ENCODE results near the gene TCIRG1. TPM values are rescaled to one million over a fixed set of nuclear protein-coding genes. Genes with fewer than 3 reads are reported as not detected.
A peak's percentile ranks its signal among the peaks of the same experiment; 100 is the strongest.

Gene TCIRG1
- total and polyA plus RNA-seq, 2 of the 13 experiments (the other 11 are each of a cell fraction or from before 2014, with no cell fraction given): 48.0 to 69.6 TPM

GRCh38 chr11:68099474-68100405 lies 60.9 kb downstream of the TCIRG1 start (continued):
- TF ChIP-seq, protein P1, sequence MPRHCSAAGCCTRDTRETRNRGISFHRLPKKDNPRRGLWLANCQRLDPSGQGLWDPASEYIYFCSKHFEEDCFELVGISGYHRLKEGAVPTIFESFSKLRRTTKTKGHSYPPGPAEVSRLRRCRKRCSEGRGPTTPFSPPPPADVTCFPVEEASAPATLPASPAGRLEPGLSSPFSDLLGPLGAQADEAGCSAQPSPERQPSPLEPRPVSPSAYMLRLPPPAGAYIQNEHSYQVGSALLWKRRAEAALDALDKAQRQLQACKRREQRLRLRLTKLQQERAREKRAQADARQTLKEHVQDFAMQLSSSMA (CRISPR knock-in tag; IDR thresholded peaks at IDR 0.05): no peak
- no peak for TF ChIP-seq AGO2 (optimal IDR thresholded peaks at IDR 0.05; ENCODE audit: low read depth, low read length)
- TF ChIP-seq, protein P2, sequence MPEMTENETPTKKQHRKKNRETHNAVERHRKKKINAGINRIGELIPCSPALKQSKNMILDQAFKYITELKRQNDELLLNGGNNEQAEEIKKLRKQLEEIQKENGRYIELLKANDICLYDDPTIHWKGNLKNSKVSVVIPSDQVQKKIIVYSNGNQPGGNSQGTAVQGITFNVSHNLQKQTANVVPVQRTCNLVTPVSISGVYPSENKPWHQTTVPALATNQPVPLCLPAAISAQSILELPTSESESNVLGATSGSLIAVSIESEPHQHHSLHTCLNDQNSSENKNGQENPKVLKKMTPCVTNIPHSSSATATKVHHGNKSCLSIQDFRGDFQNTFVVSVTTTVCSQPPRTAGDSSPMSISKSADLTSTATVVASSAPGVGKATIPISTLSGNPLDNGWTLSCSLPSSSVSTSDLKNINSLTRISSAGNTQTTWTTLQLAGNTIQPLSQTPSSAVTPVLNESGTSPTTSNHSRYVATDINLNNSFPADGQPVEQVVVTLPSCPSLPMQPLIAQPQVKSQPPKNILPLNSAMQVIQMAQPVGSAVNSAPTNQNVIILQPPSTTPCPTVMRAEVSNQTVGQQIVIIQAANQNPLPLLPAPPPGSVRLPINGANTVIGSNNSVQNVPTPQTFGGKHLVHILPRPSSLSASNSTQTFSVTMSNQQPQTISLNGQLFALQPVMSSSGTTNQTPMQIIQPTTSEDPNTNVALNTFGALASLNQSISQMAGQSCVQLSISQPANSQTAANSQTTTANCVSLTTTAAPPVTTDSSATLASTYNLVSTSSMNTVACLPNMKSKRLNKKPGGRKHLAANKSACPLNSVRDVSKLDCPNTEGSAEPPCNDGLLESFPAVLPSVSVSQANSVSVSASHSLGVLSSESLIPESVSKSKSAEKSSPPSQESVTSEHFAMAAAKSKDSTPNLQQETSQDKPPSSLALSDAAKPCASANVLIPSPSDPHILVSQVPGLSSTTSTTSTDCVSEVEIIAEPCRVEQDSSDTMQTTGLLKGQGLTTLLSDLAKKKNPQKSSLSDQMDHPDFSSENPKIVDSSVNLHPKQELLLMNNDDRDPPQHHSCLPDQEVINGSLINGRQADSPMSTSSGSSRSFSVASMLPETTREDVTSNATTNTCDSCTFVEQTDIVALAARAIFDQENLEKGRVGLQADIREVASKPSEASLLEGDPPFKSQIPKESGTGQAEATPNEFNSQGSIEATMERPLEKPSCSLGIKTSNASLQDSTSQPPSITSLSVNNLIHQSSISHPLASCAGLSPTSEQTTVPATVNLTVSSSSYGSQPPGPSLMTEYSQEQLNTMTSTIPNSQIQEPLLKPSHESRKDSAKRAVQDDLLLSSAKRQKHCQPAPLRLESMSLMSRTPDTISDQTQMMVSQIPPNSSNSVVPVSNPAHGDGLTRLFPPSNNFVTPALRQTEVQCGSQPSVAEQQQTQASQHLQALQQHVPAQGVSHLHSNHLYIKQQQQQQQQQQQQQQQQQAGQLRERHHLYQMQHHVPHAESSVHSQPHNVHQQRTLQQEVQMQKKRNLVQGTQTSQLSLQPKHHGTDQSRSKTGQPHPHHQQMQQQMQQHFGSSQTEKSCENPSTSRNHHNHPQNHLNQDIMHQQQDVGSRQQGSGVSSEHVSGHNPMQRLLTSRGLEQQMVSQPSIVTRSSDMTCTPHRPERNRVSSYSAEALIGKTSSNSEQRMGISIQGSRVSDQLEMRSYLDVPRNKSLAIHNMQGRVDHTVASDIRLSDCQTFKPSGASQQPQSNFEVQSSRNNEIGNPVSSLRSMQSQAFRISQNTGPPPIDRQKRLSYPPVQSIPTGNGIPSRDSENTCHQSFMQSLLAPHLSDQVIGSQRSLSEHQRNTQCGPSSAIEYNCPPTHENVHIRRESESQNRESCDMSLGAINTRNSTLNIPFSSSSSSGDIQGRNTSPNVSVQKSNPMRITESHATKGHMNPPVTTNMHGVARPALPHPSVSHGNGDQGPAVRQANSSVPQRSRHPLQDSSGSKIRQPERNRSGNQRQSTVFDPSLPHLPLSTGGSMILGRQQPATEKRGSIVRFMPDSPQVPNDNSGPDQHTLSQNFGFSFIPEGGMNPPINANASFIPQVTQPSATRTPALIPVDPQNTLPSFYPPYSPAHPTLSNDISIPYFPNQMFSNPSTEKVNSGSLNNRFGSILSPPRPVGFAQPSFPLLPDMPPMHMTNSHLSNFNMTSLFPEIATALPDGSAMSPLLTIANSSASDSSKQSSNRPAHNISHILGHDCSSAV (CRISPR knock-in tag; IDR thresholded peaks at IDR 0.05; ENCODE audit: borderline replicate concordance): no peak
- TF ChIP-seq DPF2 (CRISPR knock-in tag; IDR thresholded peaks at IDR 0.05; ENCODE audit: borderline replicate concordance, low read depth): peak; percentile 96
- TF ChIP-seq, protein P3, sequence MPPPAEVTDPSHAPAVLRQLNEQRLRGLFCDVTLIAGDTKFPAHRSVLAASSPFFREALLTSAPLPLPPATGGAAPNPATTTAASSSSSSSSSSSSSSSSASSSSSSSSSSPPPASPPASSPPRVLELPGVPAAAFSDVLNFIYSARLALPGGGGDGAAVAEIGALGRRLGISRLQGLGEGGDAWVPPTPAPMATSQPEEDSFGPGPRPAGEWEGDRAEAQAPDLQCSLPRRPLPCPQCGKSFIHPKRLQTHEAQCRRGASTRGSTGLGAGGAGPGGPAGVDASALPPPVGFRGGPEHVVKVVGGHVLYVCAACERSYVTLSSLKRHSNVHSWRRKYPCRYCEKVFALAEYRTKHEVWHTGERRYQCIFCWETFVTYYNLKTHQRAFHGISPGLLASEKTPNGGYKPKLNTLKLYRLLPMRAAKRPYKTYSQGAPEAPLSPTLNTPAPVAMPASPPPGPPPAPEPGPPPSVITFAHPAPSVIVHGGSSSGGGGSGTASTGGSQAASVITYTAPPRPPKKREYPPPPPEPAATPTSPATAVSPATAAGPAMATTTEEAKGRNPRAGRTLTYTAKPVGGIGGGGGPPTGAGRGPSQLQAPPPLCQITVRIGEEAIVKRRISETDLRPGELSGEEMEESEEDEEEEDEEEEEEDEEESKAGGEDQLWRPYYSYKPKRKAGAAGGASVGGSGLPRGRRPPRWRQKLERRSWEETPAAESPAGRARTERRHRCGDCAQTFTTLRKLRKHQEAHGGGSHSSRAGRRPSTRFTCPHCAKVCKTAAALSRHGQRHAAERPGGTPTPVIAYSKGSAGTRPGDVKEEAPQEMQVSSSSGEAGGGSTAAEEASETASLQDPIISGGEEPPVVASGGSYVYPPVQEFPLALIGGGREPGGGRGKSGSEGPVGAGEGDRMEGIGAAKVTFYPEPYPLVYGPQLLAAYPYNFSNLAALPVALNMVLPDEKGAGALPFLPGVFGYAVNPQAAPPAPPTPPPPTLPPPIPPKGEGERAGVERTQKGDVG (CRISPR knock-in tag; IDR thresholded peaks at IDR 0.05; ENCODE audit: borderline replicate concordance): peak; percentile 66; the same call in 1 of the 2 replicates
- TF ChIP-seq ZNF570 (CRISPR knock-in tag; IDR thresholded peaks at IDR 0.05; ENCODE audit: borderline replicate concordance): no peak
- no peak for TF ChIP-seq ZNF343 (CRISPR knock-in tag; IDR thresholded peaks at IDR 0.05)
- no peak for TF ChIP-seq HNRNPH1 (optimal IDR thresholded peaks at IDR 0.05; ENCODE audit: low read depth, low read length)
- TF ChIP-seq ZNF44 (CRISPR knock-in tag; IDR thresholded peaks at IDR 0.05): no peak
- no peak for TF ChIP-seq ZNF660 (CRISPR knock-in tag; IDR thresholded peaks at IDR 0.05; ENCODE audit: borderline replicate concordance, low read depth)
- TF ChIP-seq, protein P4, sequence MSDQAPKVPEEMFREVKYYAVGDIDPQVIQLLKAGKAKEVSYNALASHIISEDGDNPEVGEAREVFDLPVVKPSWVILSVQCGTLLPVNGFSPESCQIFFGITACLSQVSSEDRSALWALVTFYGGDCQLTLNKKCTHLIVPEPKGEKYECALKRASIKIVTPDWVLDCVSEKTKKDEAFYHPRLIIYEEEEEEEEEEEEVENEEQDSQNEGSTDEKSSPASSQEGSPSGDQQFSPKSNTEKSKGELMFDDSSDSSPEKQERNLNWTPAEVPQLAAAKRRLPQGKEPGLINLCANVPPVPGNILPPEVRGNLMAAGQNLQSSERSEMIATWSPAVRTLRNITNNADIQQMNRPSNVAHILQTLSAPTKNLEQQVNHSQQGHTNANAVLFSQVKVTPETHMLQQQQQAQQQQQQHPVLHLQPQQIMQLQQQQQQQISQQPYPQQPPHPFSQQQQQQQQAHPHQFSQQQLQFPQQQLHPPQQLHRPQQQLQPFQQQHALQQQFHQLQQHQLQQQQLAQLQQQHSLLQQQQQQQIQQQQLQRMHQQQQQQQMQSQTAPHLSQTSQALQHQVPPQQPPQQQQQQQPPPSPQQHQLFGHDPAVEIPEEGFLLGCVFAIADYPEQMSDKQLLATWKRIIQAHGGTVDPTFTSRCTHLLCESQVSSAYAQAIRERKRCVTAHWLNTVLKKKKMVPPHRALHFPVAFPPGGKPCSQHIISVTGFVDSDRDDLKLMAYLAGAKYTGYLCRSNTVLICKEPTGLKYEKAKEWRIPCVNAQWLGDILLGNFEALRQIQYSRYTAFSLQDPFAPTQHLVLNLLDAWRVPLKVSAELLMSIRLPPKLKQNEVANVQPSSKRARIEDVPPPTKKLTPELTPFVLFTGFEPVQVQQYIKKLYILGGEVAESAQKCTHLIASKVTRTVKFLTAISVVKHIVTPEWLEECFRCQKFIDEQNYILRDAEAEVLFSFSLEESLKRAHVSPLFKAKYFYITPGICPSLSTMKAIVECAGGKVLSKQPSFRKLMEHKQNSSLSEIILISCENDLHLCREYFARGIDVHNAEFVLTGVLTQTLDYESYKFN (CRISPR knock-in tag; conservative IDR thresholded peaks at IDR 0.05): peak; percentile 97

All from HepG2 (cell line).